ENCODE measurements around the gene MTSS2. TPM values are rescaled to one million over a fixed set of nuclear protein-coding genes. Genes with fewer than 3 reads are reported as not detected.
"Not testable (repeated sequence)": the region's sequence is repeated elsewhere in the genome, so short reads cannot be mapped to it uniquely, and the experiment has no call there.

Gene MTSS2
- total RNA-seq, 2 donors from 2014 or later = 5.5 to 8.5 TPM

DNA sequence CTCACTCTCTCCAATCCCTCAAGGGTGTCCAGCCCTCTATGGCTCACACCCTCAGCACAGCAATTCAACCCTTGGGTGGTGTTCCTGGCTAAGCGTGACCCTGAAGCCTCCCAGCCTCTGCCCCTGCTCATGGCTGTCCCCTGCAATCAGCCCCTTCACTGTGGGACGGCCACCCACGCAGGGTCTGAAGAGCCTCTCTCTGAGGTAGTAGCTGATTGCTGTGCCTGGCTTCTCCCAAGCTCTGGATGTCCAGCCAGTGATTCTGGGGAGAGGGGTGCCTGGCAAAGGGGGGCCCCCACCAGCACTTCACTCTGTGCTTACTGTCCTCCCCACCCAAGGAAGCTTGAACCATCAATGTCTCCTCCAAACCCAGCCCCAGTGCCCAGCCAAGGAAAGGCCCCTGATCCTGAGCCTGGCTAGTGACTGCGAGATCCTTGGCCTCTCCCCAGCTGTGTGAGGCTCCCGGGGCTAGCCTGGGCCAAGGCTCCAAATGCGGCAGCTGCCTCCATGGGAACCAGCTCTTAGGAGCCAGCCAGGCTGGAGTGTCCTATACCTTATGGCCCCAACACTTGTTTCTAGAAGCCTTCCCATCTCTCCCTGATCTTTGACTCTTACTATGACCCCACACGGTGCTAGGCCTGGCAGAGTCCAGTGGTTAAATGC lies 9.9 kb downstream of the MTSS2 start:
- Mint-ChIP-seq H3K36me3 (ENCODE audit: insufficient read depth in 2 of 2) (no peaks in the 10 kb centered on the region), H3K9me3 (no peaks in the 10 kb centered on the region), H3K27me3 (ENCODE audit: low read depth) (no peaks in the 10 kb centered on the region), H3K4me1 (ENCODE audit: low read depth) (no peaks in the 10 kb centered on the region), H3K27ac (no peak overlapping the region), H3K4me3 (no peak overlapping the region)
- DNase-seq = no peak
- no peak for ATAC-seq (replicated peaks in 1 of 2)

DNA sequence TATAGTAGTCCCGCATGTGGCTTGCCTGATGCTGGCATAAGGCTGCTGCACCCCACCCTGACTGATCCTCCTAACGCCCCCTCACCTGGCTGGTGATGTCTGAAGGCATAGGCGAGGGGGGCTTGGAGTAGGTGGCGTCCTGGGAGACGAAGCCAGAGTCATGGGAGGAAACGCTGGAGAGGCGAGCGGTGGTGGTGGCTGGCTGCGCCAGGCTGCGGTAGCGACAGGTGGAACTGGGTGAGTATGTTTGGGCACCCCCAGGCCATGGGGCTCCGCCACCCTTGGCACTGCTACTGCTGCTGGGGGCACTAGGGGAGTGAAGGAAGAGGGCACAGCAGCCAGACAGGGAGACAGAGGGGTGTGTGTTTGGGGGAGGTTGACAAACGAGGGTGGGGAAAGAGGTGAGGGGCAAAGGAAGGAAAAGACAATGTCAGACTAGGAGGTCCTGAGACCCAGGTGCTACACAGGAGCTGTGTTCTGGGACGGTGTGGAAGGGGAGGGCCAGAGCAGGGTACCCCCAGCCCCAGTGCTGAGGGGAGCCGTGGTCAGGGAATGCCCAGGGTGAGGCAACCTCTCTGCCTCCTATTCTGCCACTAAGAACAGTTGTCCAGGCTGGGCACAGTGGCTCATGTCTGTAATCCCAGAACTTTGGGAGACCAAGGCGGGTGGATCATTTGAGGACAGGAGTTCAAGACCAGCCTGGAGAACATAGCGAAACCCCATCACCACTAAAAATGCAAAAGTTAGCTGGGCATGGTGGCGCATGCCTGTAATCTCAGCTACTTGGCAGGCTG lies 11.4 kb downstream of the MTSS2 start:
- DNase-seq = no peak

GRCh38 chr16:70670938-70671337 lies 14.9 kb downstream of the MTSS2 start:
- H3K36me3 Mint-ChIP-seq (ENCODE audit: insufficient read depth in 2 of 2); ATAC-seq (replicated peaks in 1 of 2): not testable (repeated sequence)

More for the DNA sequence above, 11.4 kb downstream of the MTSS2 start:
- no peaks in the 10 kb centered on the region for H3K9me3 Mint-ChIP-seq
- H3K27ac Mint-ChIP-seq = no peak overlapping the region
- H3K27me3 Mint-ChIP-seq (ENCODE audit: low read depth) = no peaks in the 10 kb centered on the region
- no peaks in the 10 kb centered on the region for H3K36me3 Mint-ChIP-seq (ENCODE audit: insufficient read depth in 2 of 2)
- ATAC-seq (replicated peaks in 1 of 2) = no peak
- H3K4me1 Mint-ChIP-seq (ENCODE audit: low read depth) = no peaks in the 10 kb centered on the region
- H3K4me3 Mint-ChIP-seq = no peak overlapping the region

GRCh38 chr16:70670175-70670574 lies 15.7 kb downstream of the MTSS2 start:
- Mint-ChIP-seq H3K9me3 (no peaks in the 10 kb centered on the region), H3K4me3 (no peak overlapping the region), H3K4me1 (ENCODE audit: low read depth) (no peaks in the 10 kb centered on the region), H3K27ac (no peak overlapping the region), H3K27me3 (ENCODE audit: low read depth) (no peaks in the 10 kb centered on the region), H3K36me3 (ENCODE audit: insufficient read depth in 2 of 2) (no peaks in the 10 kb centered on the region)
- ATAC-seq (replicated peaks in 1 of 2) (no peak), DNase-seq (no peak)

More at GRCh38 chr16:70670938-70671337, 14.9 kb downstream of the MTSS2 start:
- H3K4me1 Mint-ChIP-seq (ENCODE audit: low read depth); H3K27me3 Mint-ChIP-seq (ENCODE audit: low read depth); H3K9me3 Mint-ChIP-seq; H3K27ac Mint-ChIP-seq; DNase-seq; H3K4me3 Mint-ChIP-seq: not testable (repeated sequence)

- Mint-ChIP-seq H3K9me3 (no peaks in the 10 kb centered on the region), H3K27me3 (ENCODE audit: low read depth) (no peaks in the 10 kb centered on the region), H3K36me3 (ENCODE audit: insufficient read depth in 2 of 2) (no peaks in the 10 kb centered on the region), H3K4me1 (ENCODE audit: low read depth) (no peaks in the 10 kb centered on the region), H3K4me3 (no peak overlapping the region), H3K27ac (no peak overlapping the region)
- no peak for DNase-seq
- ATAC-seq (replicated peaks in 1 of 2) = no peak
Observed at GRCh38 chr16:70665806-70666735, 19.8 kb downstream of the MTSS2 start.

DNA sequence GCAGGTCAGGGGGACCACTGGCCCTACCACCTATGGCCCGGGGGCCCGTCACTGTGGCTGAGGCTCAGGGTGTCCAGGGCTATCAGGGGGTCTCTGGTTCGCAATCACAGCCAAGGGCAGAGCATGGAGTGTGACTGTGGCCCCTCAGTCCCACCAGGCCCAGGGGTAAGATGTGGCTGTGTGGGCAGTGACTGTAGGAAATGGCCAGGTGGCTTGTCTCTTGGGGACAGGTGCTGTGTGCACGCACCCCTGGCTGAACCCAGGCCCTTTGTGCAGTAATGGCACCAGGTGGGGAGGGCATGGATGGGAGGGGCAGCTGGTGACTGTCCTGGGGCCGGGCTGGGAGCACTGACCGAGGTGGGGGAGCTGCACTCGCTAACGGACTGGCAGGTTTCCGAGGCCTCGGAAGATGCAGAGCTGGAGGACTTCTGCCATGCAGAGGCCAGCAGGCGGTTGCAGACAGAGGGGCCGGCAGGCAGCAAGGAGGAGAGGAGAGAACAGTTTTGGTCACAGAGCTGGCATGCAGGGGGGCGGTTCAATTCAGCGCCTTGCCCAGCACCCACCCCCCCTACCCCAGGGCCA lies 20.6 kb downstream of the MTSS2 start:
- DNase-seq = no peak
- no peak for ATAC-seq (replicated peaks in 1 of 2)
- H3K36me3 Mint-ChIP-seq (ENCODE audit: insufficient read depth in 2 of 2) = no peaks in the 10 kb centered on the region
- H3K4me1 Mint-ChIP-seq (ENCODE audit: low read depth) = no peaks in the 10 kb centered on the region
- H3K4me3 Mint-ChIP-seq = no peak overlapping the region
- H3K27me3 Mint-ChIP-seq (ENCODE audit: low read depth) = no peaks in the 10 kb centered on the region
- no peaks in the 10 kb centered on the region for H3K9me3 Mint-ChIP-seq
- H3K27ac Mint-ChIP-seq = no peak overlapping the region

DNA sequence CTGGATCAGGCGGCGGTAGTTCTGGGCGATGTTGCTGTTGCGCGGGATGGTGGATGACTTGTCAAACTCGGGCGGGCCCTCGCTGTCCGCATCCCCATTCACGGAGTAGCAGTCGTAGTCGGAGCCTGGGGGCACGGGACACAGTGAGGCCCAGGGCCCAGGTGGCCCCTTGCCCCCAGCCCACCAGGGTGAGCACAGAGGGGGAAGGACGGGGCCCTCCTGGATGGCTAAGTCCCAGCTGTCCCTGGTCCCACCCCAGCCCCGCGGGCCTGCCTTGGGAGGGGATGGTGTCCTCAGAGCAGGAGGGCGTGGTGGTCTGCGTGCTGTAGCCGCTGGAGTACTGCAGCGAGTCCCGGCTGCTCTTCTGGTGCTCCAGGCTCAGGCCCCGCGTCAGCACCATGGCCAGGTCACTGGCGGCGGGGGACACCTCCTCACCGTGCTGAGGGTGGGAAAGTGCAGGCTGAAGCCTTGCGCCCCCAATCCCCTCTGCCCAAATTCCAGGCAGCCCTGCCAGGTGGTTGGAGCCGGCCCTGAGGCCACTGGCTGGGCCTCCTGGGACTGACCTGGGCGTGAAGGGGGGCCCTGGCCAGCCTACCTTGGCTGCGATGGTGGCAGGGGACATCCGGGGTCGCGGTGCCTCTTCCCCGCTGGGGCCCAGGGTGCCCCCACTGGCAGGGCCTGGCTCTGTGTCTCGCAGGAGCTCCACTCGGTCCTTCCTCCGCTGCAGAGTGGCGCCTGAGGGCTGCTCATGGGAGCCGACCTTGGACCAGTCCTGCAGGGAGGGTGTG lies 21.3 kb downstream of the MTSS2 start:
- ATAC-seq (replicated peaks in 1 of 2) = no peak
- no peaks in the 10 kb centered on the region for H3K4me1 Mint-ChIP-seq (ENCODE audit: low read depth)
- H3K36me3 Mint-ChIP-seq (ENCODE audit: insufficient read depth in 2 of 2) = no peaks in the 10 kb centered on the region
- no peaks in the 10 kb centered on the region for H3K27me3 Mint-ChIP-seq (ENCODE audit: low read depth)
- no peaks in the 10 kb centered on the region for H3K9me3 Mint-ChIP-seq
- no peak overlapping the region for H3K4me3 Mint-ChIP-seq
- H3K27ac Mint-ChIP-seq = no peak overlapping the region
- no peak for DNase-seq

GRCh38 chr16:70663524-70664324 lies 22.1 kb downstream of the MTSS2 start:
- Mint-ChIP-seq H3K4me1 (ENCODE audit: low read depth) (no peaks in the 10 kb centered on the region), H3K9me3 (no peaks in the 10 kb centered on the region), H3K27ac (no peak overlapping the region), H3K36me3 (ENCODE audit: insufficient read depth in 2 of 2) (no peaks in the 10 kb centered on the region), H3K27me3 (ENCODE audit: low read depth) (no peaks in the 10 kb centered on the region), H3K4me3 (no peak overlapping the region)
- DNase-seq = no peak
- no peak for ATAC-seq (replicated peaks in 1 of 2)

- H3K36me3 Mint-ChIP-seq (ENCODE audit: insufficient read depth in 2 of 2) = no peaks in the 10 kb centered on the region
- DNase-seq (no peak), ATAC-seq (replicated peaks in 1 of 2) (no peak)
- H3K27ac Mint-ChIP-seq = no peak overlapping the region
- no peaks in the 10 kb centered on the region for H3K27me3 Mint-ChIP-seq (ENCODE audit: low read depth)
- H3K4me1 Mint-ChIP-seq (ENCODE audit: low read depth) = no peaks in the 10 kb centered on the region
- no peaks in the 10 kb centered on the region for H3K9me3 Mint-ChIP-seq
- no peak overlapping the region for H3K4me3 Mint-ChIP-seq
Observed at GRCh38 chr16:70662991-70663523, 22.8 kb downstream of the MTSS2 start.

GRCh38 chr16:70661918-70662641 lies 23.8 kb downstream of the MTSS2 start:
- ATAC-seq (replicated peaks in 1 of 2) = no peak
- Mint-ChIP-seq H3K36me3 (ENCODE audit: insufficient read depth in 2 of 2) (no peaks in the 10 kb centered on the region), H3K9me3 (no peaks in the 10 kb centered on the region), H3K27me3 (ENCODE audit: low read depth) (no peaks in the 10 kb centered on the region), H3K27ac (no peak overlapping the region), H3K4me1 (ENCODE audit: low read depth) (no peaks in the 10 kb centered on the region), H3K4me3 (no peak overlapping the region)
- DNase-seq = no peak

- Mint-ChIP-seq H3K4me1 (ENCODE audit: low read depth) (no peaks in the 10 kb centered on the region), H3K4me3 (no peak overlapping the region), H3K9me3 (no peaks in the 10 kb centered on the region), H3K27me3 (ENCODE audit: low read depth) (no peaks in the 10 kb centered on the region), H3K36me3 (ENCODE audit: insufficient read depth in 2 of 2) (no peaks in the 10 kb centered on the region), H3K27ac (no peak overlapping the region)
- no peak for DNase-seq
- ATAC-seq (replicated peaks in 1 of 2) = no peak
Observed at GRCh38 chr16:70661534-70661917, 24.3 kb downstream of the MTSS2 start.

All from activated T-cell treated with anti-CD3 and anti-CD28 coated beads, Interleukin-2, amount 50 U/mL, for 72 hours (primary cell).